GM12872 (cell line): ENCODE measurements around the gene FAM180A.

Source experiments
- TF ChIP-seq, protein P1 (sequence below): IDR thresholded peaks from 3 replicates; pipeline ENCODE4 v1.5.1; 2011; ENCODE audit warnings: low read depth, mild to moderate bottlenecking, low read length, moderate library complexity; ENCODE audit not compliant: insufficient read depth

The FAM180A gene

DNA sequence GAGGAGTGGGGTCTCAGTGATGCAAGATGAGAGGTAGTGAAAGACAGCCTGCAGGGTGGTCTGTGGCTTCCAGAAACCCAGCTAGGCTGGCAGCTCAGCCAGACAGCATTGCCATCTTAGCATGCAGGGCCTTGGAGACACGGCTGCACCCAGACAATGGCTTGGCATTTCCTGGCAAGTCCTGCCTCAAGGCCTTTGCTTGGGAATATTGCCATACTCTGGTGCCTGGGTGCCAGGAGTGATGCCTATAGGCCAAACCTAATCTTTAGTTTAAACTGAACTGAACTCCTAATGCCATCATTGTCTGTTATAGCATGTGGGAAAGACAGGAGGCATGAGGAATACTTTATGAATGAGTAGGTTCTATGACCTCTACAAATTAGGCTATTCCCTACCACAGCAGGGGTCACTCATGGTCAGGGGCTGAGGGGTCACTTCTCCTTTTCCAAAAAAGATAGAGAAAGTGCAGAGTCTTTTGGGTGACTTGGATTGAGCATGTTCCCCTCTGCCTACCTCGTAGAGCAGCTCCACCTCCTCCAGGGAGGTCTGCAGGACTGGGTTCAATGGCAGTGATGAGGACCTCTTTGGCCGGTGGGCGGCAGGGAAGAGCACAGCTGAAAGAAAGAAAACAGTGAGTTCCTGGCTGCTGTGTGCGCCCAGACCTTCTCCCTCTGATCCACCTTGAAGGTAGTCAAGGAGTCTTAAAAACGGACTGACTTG is 11.9 kb downstream of the FAM180A start:
- TF ChIP-seq, protein P1, sequence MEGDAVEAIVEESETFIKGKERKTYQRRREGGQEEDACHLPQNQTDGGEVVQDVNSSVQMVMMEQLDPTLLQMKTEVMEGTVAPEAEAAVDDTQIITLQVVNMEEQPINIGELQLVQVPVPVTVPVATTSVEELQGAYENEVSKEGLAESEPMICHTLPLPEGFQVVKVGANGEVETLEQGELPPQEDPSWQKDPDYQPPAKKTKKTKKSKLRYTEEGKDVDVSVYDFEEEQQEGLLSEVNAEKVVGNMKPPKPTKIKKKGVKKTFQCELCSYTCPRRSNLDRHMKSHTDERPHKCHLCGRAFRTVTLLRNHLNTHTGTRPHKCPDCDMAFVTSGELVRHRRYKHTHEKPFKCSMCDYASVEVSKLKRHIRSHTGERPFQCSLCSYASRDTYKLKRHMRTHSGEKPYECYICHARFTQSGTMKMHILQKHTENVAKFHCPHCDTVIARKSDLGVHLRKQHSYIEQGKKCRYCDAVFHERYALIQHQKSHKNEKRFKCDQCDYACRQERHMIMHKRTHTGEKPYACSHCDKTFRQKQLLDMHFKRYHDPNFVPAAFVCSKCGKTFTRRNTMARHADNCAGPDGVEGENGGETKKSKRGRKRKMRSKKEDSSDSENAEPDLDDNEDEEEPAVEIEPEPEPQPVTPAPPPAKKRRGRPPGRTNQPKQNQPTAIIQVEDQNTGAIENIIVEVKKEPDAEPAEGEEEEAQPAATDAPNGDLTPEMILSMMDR: no peak

DNA sequence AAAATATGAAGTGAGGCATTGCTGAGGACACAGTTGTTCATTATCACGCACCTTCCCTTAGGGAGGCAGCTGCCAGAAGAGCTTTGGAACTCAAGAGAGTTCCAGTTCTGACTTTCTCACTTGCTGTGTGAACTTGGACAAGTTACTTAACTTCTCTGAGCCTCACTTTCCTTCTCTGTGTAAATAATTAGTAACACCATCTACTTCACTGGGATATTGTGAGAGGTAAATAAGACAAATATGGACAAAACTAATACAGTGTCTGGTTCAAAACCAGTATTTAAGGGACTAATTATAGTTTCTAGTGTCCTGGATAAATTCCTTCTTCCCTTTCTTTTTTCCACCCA is 14.3 kb downstream of the FAM180A start:
- TF ChIP-seq, protein P1: no peak

DNA sequence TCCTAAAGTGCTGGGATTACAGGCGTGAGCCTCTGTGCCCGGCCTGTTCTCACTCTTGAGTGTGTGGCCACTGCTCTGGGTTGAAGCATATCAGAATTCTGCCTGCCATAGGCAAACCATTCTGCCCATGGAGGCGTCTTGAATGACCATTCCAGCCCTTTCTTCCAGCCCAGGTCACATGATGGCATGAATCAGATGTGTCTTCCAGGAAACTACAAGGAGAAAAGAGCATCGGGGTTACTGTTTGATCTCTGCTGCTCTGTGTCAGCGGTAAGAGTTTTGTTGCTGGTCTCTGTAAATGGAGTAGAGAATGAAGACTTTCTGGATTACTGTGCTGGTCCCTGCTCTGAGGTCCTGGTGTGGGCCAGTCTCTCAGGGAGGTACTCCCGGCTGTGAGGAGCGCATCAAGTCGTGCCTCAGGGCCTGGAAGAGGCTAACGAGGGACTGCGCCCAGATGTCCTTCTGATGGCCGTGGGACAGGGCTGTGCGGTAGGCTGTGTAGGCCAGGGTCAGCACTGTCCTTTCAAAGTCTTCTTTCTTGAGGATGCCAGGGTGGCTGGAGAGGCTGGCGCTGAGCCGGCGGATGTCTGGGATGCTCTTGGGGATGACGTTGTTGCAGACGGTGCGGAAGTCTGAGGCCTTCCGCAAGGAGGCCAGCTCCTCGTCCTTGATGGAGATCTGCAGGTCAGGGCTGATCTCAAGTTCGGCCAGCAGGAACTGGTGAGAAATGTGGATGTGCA is 14.8 kb downstream of the FAM180A start:
- TF ChIP-seq, protein P1: no peak

DNA sequence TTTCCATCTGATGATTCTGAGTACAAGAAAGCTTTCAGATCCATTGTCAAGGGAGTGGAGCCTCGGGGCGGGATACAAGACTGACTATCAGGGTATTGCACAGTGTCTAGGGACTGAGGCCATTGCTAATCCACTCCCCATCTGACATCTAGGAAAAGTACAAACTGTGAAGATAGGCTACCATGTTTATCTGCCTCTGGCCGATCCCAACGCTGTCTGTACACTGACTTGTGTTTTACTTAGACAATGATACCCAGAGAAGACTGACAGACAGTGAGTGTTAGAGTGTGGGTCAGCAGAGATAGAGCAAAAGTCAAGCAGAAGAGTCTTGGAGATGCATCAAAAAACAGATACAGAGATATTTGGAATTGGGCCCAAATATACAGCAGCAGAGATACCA is 17.5 kb downstream of the FAM180A start:
- TF ChIP-seq, protein P1: no peak

DNA sequence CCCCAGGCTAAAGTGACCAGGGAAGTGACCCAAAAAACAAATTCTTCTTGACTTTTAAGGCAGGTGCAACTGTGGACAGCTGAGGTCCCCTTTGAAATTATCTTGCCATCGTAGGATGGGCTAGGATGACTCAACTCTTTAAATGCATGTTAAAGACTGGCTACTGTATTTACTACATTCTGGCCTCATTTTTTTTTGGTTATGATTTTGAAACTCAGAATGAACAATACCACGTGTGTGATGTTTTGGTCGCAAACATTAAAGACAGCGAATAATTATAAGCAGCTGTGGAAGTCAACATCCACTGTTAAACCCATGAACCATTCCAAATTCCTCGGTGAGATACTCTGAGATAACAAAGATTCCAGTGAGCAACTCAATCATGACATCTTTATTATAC is 19.4 kb downstream of the FAM180A start:
- TF ChIP-seq, protein P1: no peak

DNA sequence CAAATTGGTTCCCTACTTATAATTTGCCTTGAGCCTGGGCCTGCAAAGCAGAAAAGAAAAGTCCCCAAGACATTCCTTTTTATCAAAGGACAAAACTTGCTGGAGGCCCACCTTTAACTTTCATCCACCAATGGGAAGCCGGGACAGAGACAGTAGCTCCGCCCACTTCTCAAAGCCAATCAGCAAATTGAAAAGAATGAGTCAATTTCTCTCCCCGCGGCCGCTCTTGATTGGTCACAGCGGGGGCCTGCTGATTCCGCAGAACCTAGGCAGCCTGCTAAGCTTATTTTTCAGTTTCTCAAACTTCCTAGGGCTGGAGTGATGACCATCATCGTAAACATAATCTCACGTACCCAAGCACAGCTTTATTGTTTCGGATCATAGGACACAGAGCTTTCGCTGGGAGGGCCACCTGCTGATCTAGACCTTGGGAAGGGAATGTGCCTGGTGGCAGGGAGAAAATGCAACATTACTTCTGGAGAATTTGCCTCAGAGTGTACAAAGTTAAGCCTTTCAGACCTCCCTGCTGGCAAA is 20.4 kb downstream of the FAM180A start, which contains the start of gene SLC13A4:
SLC13A4 (minus strand) TSS at position 51 of the 534 bp plus-strand sequence. CDS start 690 bp downstream, outside the sequence.
- TF ChIP-seq, protein P1: no peak

DNA sequence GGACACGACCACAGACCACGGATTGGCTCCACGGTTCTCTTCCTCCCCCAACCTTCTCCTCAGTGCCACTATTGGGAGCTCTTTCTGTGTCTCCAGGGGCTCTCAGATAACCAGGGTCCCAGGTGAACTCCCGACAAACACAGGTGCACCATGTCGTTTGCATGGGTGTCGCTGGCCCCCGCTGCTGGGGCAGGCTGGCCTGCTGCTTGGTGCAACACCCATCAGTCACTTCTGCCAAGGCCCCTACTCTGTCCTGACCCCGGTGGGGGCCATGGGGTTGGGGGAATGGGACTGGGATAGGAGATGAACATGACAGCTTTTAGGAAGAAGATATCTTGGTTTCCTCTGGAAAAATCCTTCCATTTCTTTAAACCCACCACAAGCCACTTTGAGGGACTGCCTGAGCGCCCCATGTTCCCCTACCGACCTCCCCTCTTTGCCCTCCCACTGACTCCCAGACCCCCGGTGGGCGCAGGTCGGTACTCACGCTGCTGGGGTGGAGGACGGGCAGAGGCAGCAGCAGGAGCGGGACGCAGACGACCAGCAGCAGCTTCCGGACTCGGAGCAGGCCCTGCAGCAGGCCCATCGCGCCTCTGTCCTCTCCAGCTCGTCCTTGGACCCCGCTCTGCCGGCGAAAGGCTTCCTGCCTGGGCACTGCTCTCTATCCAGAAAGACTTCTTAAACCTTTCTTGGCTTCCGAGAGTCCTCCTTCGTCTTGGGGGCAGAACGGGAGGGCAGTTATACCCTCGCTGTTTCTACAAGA is 21.5 kb downstream of the FAM180A start:
- TF ChIP-seq, protein P1: no peak
